ENCODE data around the gene SPPL2B.

The SPPL2B gene

GRCh38 chr19:2329501-2329916 lies 1.0 kb downstream of the SPPL2B start:
- no peak for TF ChIP-seq CTCF (IDR thresholded peaks at IDR 0.05)

- no peak for TF ChIP-seq CTCF (IDR thresholded peaks at IDR 0.05)
These were observed 1.8 kb downstream of the SPPL2B start for GRCh38 chr19:2330255-2330631.

GRCh38 chr19:2330632-2331284 lies 2.3 kb downstream of the SPPL2B start:
- TF ChIP-seq CTCF (IDR thresholded peaks at IDR 0.05): no peak

GRCh38 chr19:2331601-2332246 lies 3.2 kb downstream of the SPPL2B start:
- TF ChIP-seq CTCF (IDR thresholded peaks at IDR 0.05): no peak

- TF ChIP-seq CTCF (IDR thresholded peaks at IDR 0.05): no peak
These were observed 4.0 kb downstream of the SPPL2B start for GRCh38 chr19:2332341-2333026.

- no peak for TF ChIP-seq CTCF (IDR thresholded peaks at IDR 0.05)
These were observed 4.7 kb downstream of the SPPL2B start for GRCh38 chr19:2333027-2333806.

GRCh38 chr19:2333807-2334211 lies 5.3 kb downstream of the SPPL2B start:
- TF ChIP-seq CTCF (IDR thresholded peaks at IDR 0.05): no peak

Data from LNCAP (cell line).